HL-60 (cell line): ENCODE results near the gene ENPP1.

Experiments
- CTCF ChIP-seq: IDR thresholded peaks from one replicate; pipeline ENCODE4 v1.5.1; 2011; ENCODE audit warnings: low read length, control low read depth, inconsistent platforms; ENCODE audit not compliant: insufficient read depth
- POLR2AphosphoS5 ChIP-seq: IDR thresholded peaks from 2 replicates; pipeline ENCODE4 v1.6.1; 2012; ENCODE audit warnings: low read depth
- SPI1 ChIP-seq: IDR thresholded peaks from 2 replicates; pipeline ENCODE4 v1.6.1; 2012; ENCODE audit warnings: low read depth, mild to moderate bottlenecking, borderline replicate concordance

GRCh38 chr6:131937226-131937625, 129.4 kb downstream of the ENPP1 start:
- TF ChIP-seq CTCF (no peak), POLR2AphosphoS5 (no peak), SPI1 (no peak)
